Stimulated activated naive CD8-positive, alpha-beta T cell treated with anti-CD3 and anti-CD28 coated beads, Interleukin-15, Interleukin-2, amounts not matched to agents 100 ng/mL and 50 ng/mL, for 24 hours (primary cell): Measurements from ENCODE around the gene PYY.

Experiments used
- H3K27ac Mint-ChIP-seq: one replicate; pipeline ENCODE4 v1.8.0; 2021; ENCODE audit warnings: mild to moderate bottlenecking, mixed read lengths
- H3K27me3 Mint-ChIP-seq: one replicate; pipeline ENCODE4 v1.8.0; 2021; ENCODE audit warnings: mixed read lengths
- H3K36me3 Mint-ChIP-seq: one replicate; pipeline ENCODE4 v1.8.0; 2021; ENCODE audit warnings: low read depth, mixed read lengths
- H3K4me1 Mint-ChIP-seq: one replicate; pipeline ENCODE4 v1.8.0; 2021; ENCODE audit warnings: low read depth, mixed read lengths
- H3K4me3 Mint-ChIP-seq: one replicate; pipeline ENCODE4 v1.8.0; 2021; ENCODE audit warnings: mild to moderate bottlenecking, mixed read lengths
- H3K9me3 Mint-ChIP-seq: one replicate; pipeline ENCODE4 v1.8.0; 2021; ENCODE audit warnings: mixed read lengths

Gene PYY

GRCh38 chr17:43905985-43906852 is 47.5 kb downstream of the PYY start:
- Mint-ChIP-seq H3K27me3 (peaks cover 26% of the 10 kb centered on the region), H3K4me1 (peaks cover 10% of the 10 kb centered on the region), H3K4me3 (peak overlapping the region; percentile 47), H3K36me3 (no peaks in the 10 kb centered on the region), H3K27ac (no peak overlapping the region), H3K9me3 (no peaks in the 10 kb centered on the region)

DNA sequence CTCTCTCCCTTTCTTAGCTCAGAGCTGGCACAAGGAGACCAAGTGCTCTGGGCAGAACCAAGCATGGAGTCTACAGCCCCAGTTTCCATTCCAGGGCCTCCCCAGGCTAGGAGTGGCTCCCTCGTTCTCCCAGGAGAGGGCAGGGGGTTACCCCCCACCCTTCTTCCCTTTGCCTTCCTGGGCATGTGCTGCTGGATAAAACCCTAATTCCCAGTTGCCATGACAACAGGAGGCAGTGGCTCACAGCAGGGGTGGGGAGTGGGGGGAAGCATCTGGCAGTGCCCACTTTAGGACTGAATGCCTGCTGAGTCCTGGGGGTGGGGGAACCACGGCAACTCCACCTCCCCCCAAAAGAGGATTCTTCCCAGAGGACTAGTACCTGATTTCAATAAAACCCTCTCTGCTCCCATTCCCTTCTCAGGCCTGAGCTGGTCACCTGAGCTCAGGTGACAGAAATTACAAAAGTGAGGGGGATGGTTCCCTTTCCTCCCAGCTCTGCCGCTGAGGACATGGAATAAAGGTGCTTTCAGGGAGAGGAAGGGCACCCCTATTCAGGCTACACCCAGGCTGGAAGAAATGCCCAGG is 48.2 kb downstream of the PYY start:
- H3K9me3 Mint-ChIP-seq: no peaks in the 10 kb centered on the region
- H3K36me3 Mint-ChIP-seq: no peaks in the 10 kb centered on the region
- peaks cover 26% of the 10 kb centered on the region for H3K27me3 Mint-ChIP-seq
- H3K27ac Mint-ChIP-seq: no peak overlapping the region
- H3K4me1 Mint-ChIP-seq: peaks cover 17% of the 10 kb centered on the region
- H3K4me3 Mint-ChIP-seq: no peak overlapping the region
